PC-9 (cell line): ENCODE measurements around the gene ADAMTSL2. TPM values are rescaled to one million over a fixed set of nuclear protein-coding genes. Genes with fewer than 3 reads are reported as not detected.

Source experiments
- BruUV-seq: library from RNA; stranded (reverse); fragments of 400-500 nt; replicated peaks from 2 replicates; lab custom pipeline; 2021; lab: Mats Ljungman, UMichigan
- CTCF ChIA-PET: fragments of 300-600 bp; sonication (Branson Sonifier 250); formaldehyde crosslinking; loops from one replicate; lab custom pipeline; 2022; ENCODE audit warnings: antibody characterized with exemption; lab: Charles Lee
- POLR2A ChIA-PET: fragments of 300-600 bp; sonication (Branson Sonifier 250); formaldehyde crosslinking; loops from one replicate; lab custom pipeline; 2022; ENCODE audit warnings: antibody characterized with exemption; ENCODE audit not compliant: unreplicated experiment; lab: Charles Lee
- DNase-seq, 2 experiments: peaks; one replicate each; pipeline versions ENCODE4 v3.0.0 to v3.0.0-alpha.2; 2015 to 2022; ENCODE audit warnings: mixed read lengths in 1 of 2
- H2AFZ ChIP-seq: fragments of 200-600 bp; sonication (generic); 2 replicates; pipeline ENCODE4 v1.8.1; 2017; ENCODE audit warnings: antibody characterized with exemption
- H3F3A ChIP-seq: fragments of 200-600 bp; sonication (generic); 2 replicates; pipeline ENCODE4 v1.8.1; 2017; ENCODE audit warnings: antibody characterized with exemption, mild to moderate bottlenecking, low read depth; ENCODE audit not compliant: insufficient read depth
- H3K27ac ChIP-seq: fragments of 200-600 bp; sonication (generic); 2 replicates; pipeline ENCODE4 v1.6.1; 2016; ENCODE audit warnings: mixed run types
- H3K27me3 ChIP-seq: fragments of 200-600 bp; sonication (generic); 2 replicates; pipeline ENCODE4 v1.6.1; 2016; ENCODE audit warnings: low read depth, mixed run types; ENCODE audit not compliant: insufficient read depth
- H3K36me3 ChIP-seq: fragments of 200-600 bp; sonication (generic); 2 replicates; pipeline ENCODE4 v1.6.1; 2016; ENCODE audit warnings: low read depth, mixed run types
- H3K4me1 ChIP-seq: fragments of 200-600 bp; sonication (generic); replicated peaks from 2 replicates; pipeline ENCODE4 v1.6.1; 2016; ENCODE audit warnings: mixed run types; ENCODE audit not compliant: insufficient read depth
- H3K4me2 ChIP-seq: fragments of 200-600 bp; sonication (generic); 2 replicates; pipeline ENCODE4 v1.6.1; 2017; ENCODE audit warnings: mixed run types
- H3K4me3 ChIP-seq: fragments of 200-600 bp; sonication (generic); 2 replicates; pipeline ENCODE4 v1.6.1; 2016; ENCODE audit warnings: mixed run types
- H3K79me2 ChIP-seq: fragments of 200-600 bp; sonication (generic); 2 replicates; pipeline ENCODE4 v1.6.1; 2017; ENCODE audit warnings: low read depth, mixed run types
- H3K9me2 ChIP-seq: fragments of 200-600 bp; sonication (generic); 2 replicates; pipeline ENCODE4 v1.8.1; 2017; ENCODE audit warnings: mild to moderate bottlenecking; ENCODE audit not compliant: insufficient read depth
- H3K9me3 ChIP-seq: fragments of 200-600 bp; sonication (generic); 2 replicates; pipeline ENCODE4 v1.8.1; 2016; ENCODE audit warnings: low read depth; ENCODE audit not compliant: insufficient read depth
- H4K20me1 ChIP-seq: fragments of 200-600 bp; sonication (generic); 2 replicates; pipeline ENCODE4 v1.8.1; 2017; ENCODE audit not compliant: insufficient read depth
- EZH2 ChIP-seq: fragments of 200-600 bp; sonication (generic); IDR thresholded peaks from 2 replicates; pipeline ENCODE4 v1.8.0; 2017; ENCODE audit warnings: antibody characterized with exemption, low read depth
- intact Hi-C: fragments of 100-400 bp; cut with micrococcal nuclease; formaldehyde crosslinking; loops from one replicate; pipeline ENCODE4 v1.10.0; 2022; ENCODE audit not compliant: unreplicated experiment
- total RNA-seq: library from RNA; stranded (reverse); gene quantifications from 2 replicates; pipeline ENCODE4 v1.2.3, GENCODE V29; 2021
- TF ChIP-seq, protein P1 (sequence below): fragments of 200-600 bp; sonication (generic); conservative IDR thresholded peaks from 2 replicates; pipeline ENCODE4 v1.6.1; 2017; ENCODE audit warnings: mixed run types, antibody characterized with exemption, mild to moderate bottlenecking, moderate library complexity

The ADAMTSL2 gene
- total RNA-seq, 1 experiment from 2014 or later: 0.39 TPM

DNA sequence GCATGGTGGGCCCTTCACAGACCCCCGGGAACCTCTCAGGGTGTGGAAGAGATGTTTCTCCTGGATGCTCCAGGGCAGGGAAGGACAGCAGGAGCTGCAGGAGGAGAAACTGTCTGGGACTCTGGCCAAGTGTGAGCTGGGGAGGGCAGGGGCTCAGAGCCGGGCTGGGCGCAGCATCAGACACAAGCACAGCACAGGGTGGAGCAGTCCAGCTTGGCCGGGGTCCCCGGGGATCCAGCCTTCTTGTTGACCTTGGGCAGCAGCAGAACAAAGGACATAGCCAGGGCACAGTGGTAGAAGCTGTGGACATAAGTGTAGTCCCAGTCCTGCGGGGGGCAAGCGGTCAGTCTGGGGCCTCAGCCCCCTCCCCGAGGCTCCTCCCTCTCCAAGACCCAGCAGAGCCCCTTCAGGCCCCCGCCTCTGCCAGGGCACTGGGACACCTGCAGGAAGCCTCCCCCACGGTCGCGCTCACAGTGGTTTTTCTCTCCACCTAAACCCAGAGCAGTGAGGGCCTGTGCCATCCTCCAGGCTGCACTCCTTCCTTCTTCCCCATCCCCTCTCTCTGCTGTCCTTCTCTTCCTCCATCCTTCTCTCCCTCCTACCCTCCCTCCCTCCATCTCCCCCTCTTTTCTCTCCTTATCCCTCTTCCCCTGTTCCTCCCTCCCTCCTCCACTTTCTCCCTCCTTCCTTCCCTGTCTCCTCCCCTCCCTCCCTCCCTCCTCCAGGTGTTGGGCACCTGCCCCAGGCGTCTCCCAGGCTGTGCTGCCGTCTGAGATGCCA lies 19.9 kb upstream of the ADAMTSL2 start:
- no TSS peak for BruUV-seq
- Histone ChIP-seq H2AFZ (no peak overlapping the region), H3K4me1 (peaks cover 4% of the 10 kb centered on the region; the same call in 1 of the 2 replicates), H3K9me2 (no peaks in the 10 kb centered on the region), H3K4me3 (no peak overlapping the region), H3K36me3 (no peaks in the 10 kb centered on the region), H3F3A (peaks cover 9% of the 10 kb centered on the region; the same call in 1 of the 2 replicates), H3K4me2 (no peak overlapping the region), H3K79me2 (no peaks in the 10 kb centered on the region), H3K27me3 (peaks cover 64% of the 10 kb centered on the region), H3K27ac (no peak overlapping the region), H4K20me1 (no peaks in the 10 kb centered on the region; the same call in 1 of the 2 replicates), H3K9me3 (no peaks in the 10 kb centered on the region)
- DNase-seq: no peak
- TF ChIP-seq EZH2: no peak
- TF ChIP-seq, protein P1, sequence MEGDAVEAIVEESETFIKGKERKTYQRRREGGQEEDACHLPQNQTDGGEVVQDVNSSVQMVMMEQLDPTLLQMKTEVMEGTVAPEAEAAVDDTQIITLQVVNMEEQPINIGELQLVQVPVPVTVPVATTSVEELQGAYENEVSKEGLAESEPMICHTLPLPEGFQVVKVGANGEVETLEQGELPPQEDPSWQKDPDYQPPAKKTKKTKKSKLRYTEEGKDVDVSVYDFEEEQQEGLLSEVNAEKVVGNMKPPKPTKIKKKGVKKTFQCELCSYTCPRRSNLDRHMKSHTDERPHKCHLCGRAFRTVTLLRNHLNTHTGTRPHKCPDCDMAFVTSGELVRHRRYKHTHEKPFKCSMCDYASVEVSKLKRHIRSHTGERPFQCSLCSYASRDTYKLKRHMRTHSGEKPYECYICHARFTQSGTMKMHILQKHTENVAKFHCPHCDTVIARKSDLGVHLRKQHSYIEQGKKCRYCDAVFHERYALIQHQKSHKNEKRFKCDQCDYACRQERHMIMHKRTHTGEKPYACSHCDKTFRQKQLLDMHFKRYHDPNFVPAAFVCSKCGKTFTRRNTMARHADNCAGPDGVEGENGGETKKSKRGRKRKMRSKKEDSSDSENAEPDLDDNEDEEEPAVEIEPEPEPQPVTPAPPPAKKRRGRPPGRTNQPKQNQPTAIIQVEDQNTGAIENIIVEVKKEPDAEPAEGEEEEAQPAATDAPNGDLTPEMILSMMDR: no peak
- CTCF ChIA-PET: interaction anchor here (0.6 kb wide), 1 partner anchor 484 kb away, joined by 4 read pairs; the partner anchor contains the start of gene GTF3C5
- POLR2A ChIA-PET: no interaction called here
- intact Hi-C loops: no loop called here

DNA sequence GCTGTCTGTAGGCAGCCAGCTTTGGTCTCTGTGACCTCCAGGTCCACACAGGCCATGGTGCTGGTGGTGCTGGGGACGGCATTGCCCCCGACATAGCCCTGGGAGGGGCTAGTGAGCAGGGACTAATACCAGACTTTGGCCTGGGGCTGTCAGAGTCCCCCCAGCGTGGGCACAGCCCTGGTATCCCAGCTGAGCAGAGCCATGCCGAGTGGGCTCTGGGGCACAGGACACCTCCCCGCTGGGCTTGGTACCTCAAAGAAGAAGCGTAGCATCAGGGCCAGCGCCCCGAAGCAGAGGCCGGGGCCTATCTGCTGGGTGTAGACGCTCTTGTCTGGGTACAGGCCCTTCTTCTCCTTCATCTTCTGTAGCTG lies 19.3 kb upstream of the ADAMTSL2 start:
- H3K9me3 ChIP-seq: no peaks in the 10 kb centered on the region
- H3K9me2 ChIP-seq: no peaks in the 10 kb centered on the region
- peaks cover 69% of the 10 kb centered on the region for H3K27me3 ChIP-seq
- no peak overlapping the region for H3K4me2 ChIP-seq
- H4K20me1 ChIP-seq: no peaks in the 10 kb centered on the region; the same call in 1 of the 2 replicates
- no peak overlapping the region for H3K27ac ChIP-seq
- DNase-seq: no peak
- no TSS peak for BruUV-seq
- intact Hi-C loops: no loop called here
- H3K36me3 ChIP-seq: no peaks in the 10 kb centered on the region
- H3F3A ChIP-seq: peaks cover 9% of the 10 kb centered on the region; the same call in 1 of the 2 replicates
- no peaks in the 10 kb centered on the region for H3K79me2 ChIP-seq
- H2AFZ ChIP-seq: no peak overlapping the region
- POLR2A ChIA-PET: no interaction called here
- no peak overlapping the region for H3K4me3 ChIP-seq
- no peaks in the 10 kb centered on the region for H3K4me1 ChIP-seq
- CTCF ChIA-PET: no interaction called here
- TF ChIP-seq, protein P1: no peak
- TF ChIP-seq EZH2: no peak

DNA sequence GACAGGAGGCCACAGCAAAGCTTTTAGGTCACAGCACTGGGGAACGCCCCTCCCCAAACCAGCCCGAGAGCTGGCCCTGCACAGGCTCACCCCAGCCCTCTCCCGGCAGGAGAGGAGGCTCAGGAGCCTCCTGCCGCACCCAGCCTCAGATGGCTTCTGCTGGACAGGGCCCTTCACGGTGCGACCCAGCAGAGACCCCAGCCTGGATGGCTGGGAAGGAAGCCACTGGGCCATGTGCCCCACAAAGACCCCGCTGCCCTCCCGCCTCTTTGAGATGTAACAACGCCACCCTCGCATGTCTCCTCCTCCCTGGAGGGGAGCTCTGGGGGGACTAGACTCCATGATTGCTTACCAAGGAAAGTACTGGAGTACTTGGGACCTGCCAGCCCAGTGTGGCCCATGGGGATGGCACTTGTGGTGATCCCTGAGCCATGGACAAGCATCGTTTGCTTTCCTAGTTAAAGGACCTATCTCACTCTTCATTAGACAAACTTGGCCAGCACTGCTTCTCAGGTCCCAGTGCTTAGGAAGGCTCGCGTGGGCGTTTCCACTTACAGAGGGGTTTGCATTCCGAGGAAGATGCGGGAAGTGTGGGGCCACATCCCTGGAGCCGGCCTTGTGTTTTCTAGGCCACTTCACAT lies 18.8 kb upstream of the ADAMTSL2 start:
- no TSS peak for BruUV-seq
- no peaks in the 10 kb centered on the region; the same call in 1 of the 2 replicates for H4K20me1 ChIP-seq
- no peak overlapping the region for H3K27ac ChIP-seq
- no peaks in the 10 kb centered on the region for H3K9me3 ChIP-seq
- H3F3A ChIP-seq: peaks cover 9% of the 10 kb centered on the region; the same call in 1 of the 2 replicates
- H3K4me2 ChIP-seq: no peak overlapping the region
- no peak overlapping the region for H2AFZ ChIP-seq
- H3K4me1 ChIP-seq: no peaks in the 10 kb centered on the region
- intact Hi-C loops: no loop called here
- TF ChIP-seq, protein P1: no peak
- no peak for TF ChIP-seq EZH2
- peaks cover 75% of the 10 kb centered on the region for H3K27me3 ChIP-seq
- H3K4me3 ChIP-seq: no peak overlapping the region
- no peak for DNase-seq
- no peaks in the 10 kb centered on the region for H3K9me2 ChIP-seq
- ChIA-PET CTCF (no interaction called here), POLR2A (no interaction called here)
- H3K79me2 ChIP-seq: no peaks in the 10 kb centered on the region
- H3K36me3 ChIP-seq: no peaks in the 10 kb centered on the region
